Vagina (tissue), 2 donors: Measurements from ENCODE around the gene MORC2.

Experiments
- CTCF ChIP-seq, 3 experiments: fragments of 450-650 bp in 2 of 3; fragments of 200-600 bp in 1 of 3; sonication (generic) in 1 of 3; IDR thresholded peaks; one replicate each; pipeline ENCODE4 v1.5.1; 2017 to 2019; ENCODE audit warnings: antibody characterized with exemption in 3 of 3, mild to moderate bottlenecking in 2 of 3, moderate library complexity in 2 of 3
- POLR2A ChIP-seq, 2 donors: fragments of 450-650 bp; IDR thresholded peaks; one replicate each; pipeline ENCODE4 v1.6.1; 2017; ENCODE audit warnings: antibody characterized with exemption in 2 of 2, mild to moderate bottlenecking in 2 of 2, moderate library complexity in 2 of 2
- POLR2AphosphoS5 ChIP-seq, 2 donors: sonication (generic); formaldehyde crosslinking; IDR thresholded peaks; one replicate each; pipeline ENCODE4 v1.9.0; 2017; ENCODE audit warnings: antibody characterized with exemption in 2 of 2, mild to moderate bottlenecking in 2 of 2, low read depth in 1 of 2; ENCODE audit not compliant: insufficient read depth in 1 of 2

DNA sequence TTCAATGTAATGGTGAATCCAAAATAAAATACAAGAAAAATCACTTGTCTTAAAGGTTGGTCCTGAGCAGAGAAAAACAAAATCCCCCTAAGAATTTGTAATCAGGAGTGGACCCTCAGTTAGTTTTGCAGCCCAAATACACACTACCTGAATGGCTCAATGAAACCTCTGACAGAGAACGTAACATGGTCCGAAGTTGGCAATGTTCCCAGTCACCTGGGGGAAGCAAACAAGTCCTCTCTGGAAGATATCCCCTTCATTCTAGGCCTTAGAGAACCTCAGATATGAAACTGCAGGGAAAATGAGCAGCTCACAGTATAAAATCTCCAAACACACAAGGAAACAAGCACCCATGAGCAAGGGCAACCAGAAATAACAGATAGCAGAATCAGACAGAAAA, 58.2 kb downstream of the MORC2 start:
- TF ChIP-seq CTCF (IDR thresholded peaks at IDR 0.05) (no peak), POLR2AphosphoS5 (IDR thresholded peaks at IDR 0.05; ENCODE audit: insufficient read depth in 1 of 2, low read depth in 1 of 2) (no peak), POLR2A (IDR thresholded peaks at IDR 0.05) (no peak)
